ENCODE results near the gene ACBD6. TPM values are rescaled to one million over a fixed set of nuclear protein-coding genes. Genes with fewer than 3 reads are reported as not detected.

Gene ACBD6
- total and polyA plus RNA-seq, 9 donors = 31.0 to 56.0 (median 42.7) TPM

DNA sequence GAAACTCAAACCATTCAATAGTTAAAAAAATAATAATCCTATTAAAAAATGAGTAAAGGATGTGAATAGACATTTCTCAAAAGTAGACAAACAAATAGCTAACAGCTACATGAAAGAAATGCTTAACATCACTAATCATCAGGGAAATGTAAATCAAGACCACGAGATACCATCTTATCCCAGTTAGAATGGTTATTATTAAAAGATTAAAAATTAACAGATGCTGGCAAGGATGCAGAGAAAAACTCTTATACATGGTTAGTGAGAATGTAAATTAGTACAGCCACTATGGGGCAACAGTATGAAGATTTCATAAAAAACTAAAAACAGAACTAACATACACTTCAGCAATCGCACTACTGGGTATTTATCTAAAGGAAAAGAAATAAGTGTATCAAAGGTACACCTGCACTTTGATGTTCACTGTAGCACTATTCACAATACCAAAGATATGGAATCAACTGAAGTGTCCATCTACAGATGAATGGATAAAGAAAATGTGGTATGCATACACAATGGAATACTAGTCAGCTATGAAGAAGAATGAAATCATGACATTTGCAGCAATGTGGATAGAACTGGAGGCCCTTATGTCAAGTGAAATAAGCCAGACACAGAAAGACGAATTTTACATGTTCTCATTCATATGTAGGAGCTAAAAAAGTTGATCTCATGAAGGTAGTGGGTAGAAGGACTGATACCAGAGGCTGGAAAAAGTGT lies 117.9 kb downstream of the ACBD6 start:
- Histone ChIP-seq H3K4me1 (ENCODE audit: insufficient read depth) (no peaks in the 10 kb centered on the region), H3K27me3 (no peaks in the 10 kb centered on the region), H3K4me3 (no peak overlapping the region), H3K36me3 (no peaks in the 10 kb centered on the region), H3K27ac (no peak overlapping the region), H3K9me3 (no peaks in the 10 kb centered on the region)
- WGBS, 3 donors = 86 to 99% (median 94%) methylated on average over 3 of the region's 3 CpGs
- DNase-seq = no peak
- TF ChIP-seq POLR2A (IDR thresholded peaks at IDR 0.05) (no peak), CTCF (IDR thresholded peaks at IDR 0.05) (no peak)
- intact Hi-C loops (cut with DNase I) = no loop called here

DNA sequence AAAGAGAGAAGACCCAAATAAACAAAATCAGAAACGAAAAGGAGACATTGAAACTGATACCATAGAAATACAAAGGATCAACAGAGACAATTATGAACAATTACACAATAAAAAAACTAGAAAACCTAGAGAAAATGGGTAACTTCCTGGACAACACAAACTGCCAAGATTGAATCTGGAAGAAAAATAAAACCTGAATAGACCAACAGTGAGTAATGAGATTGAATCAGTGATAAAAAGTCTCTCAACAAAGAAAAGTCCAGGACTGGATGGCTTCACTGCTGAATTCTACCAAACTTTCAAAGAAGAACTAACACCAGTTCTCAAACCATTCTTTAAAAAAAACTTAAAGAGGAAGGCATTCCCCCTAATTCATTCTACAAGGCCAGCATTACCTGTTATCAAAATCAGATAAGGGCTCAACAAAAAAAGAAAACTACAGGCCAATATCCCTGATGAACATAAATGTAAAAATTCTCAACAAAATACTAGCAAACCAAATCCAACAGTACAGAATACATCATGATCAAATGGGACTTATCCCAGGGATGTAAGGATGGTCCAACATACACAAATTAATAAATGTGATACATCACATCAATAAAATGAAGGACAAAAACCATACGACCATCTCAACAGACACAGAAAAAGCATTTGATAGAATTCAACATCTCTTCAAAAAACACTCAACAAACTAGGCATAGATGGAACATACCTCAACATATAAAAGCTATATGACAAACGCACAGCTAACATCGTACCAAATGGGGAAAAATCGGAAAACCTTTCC lies 119.9 kb downstream of the ACBD6 start:
- intact Hi-C loops (cut with DNase I) = no loop called here
- Histone ChIP-seq H3K36me3 (no peaks in the 10 kb centered on the region), H3K27me3 (no peaks in the 10 kb centered on the region), H3K27ac (no peak overlapping the region), H3K4me3 (no peak overlapping the region), H3K4me1 (ENCODE audit: insufficient read depth) (no peaks in the 10 kb centered on the region), H3K9me3 (no peaks in the 10 kb centered on the region)
- TF ChIP-seq CTCF (IDR thresholded peaks at IDR 0.05) (no peak), EP300 (IDR thresholded peaks at IDR 0.05) (no peak), POLR2A (IDR thresholded peaks at IDR 0.05) (no peak)
- DNase-seq = no peak
- WGBS, 3 donors = 91 to 93% (median 92%) methylated on average over 5 of the region's 5 CpGs

- Histone ChIP-seq H3K4me3 (no peak overlapping the region), H3K27me3 (no peaks in the 10 kb centered on the region), H3K9me3 (no peaks in the 10 kb centered on the region), H3K27ac (no peak overlapping the region), H3K36me3 (no peaks in the 10 kb centered on the region), H3K4me1 (ENCODE audit: insufficient read depth) (no peaks in the 10 kb centered on the region)
- TF ChIP-seq POLR2A (IDR thresholded peaks at IDR 0.05) (no peak), EP300 (IDR thresholded peaks at IDR 0.05) (no peak), CTCF (IDR thresholded peaks at IDR 0.05) (no peak)
- WGBS, 3 donors = 72 to 83% (median 76%) methylated on average over 4 of the region's 4 CpGs
- no peak for DNase-seq
- intact Hi-C loops (cut with DNase I) = no loop called here
Observed at GRCh38 chr1:180381184-180381580, 121.2 kb downstream of the ACBD6 start.

GRCh38 chr1:180380259-180381183 lies 121.9 kb downstream of the ACBD6 start:
- DNase-seq = no peak
- intact Hi-C loops (cut with DNase I) = no loop called here
- no peak for TF ChIP-seq EP300 (IDR thresholded peaks at IDR 0.05)
- TF ChIP-seq POLR2A (IDR thresholded peaks at IDR 0.05) = no peak
- TF ChIP-seq CTCF (IDR thresholded peaks at IDR 0.05) = no peak
- H3K27me3 ChIP-seq = no peaks in the 10 kb centered on the region
- 80 to 98% (median 97%) methylated on average over 3 of the region's 3 CpGs for WGBS, 3 donors
- no peaks in the 10 kb centered on the region for H3K9me3 ChIP-seq
- H3K4me3 ChIP-seq = no peak overlapping the region
- no peak overlapping the region for H3K27ac ChIP-seq
- no peaks in the 10 kb centered on the region for H3K4me1 ChIP-seq (ENCODE audit: insufficient read depth)
- no peaks in the 10 kb centered on the region for H3K36me3 ChIP-seq
